A673 (cell line): ENCODE data around the gene COL13A1. TPM values are rescaled to one million over a fixed set of nuclear protein-coding genes. Genes with fewer than 3 reads are reported as not detected.

ENCODE experiments used
- BruUV-seq: library from RNA; stranded (reverse); fragments of 400-500 nt; replicated peaks from 2 replicates; lab custom pipeline; 2021; lab: Mats Ljungman, UMichigan
- CTCF ChIA-PET: fragments of 300-600 bp; sonication (Branson Sonifier 250); formaldehyde crosslinking; loops from one replicate; lab custom pipeline; 2022; ENCODE audit warnings: antibody characterized with exemption; lab: Charles Lee
- POLR2A ChIA-PET: fragments of 300-600 bp; sonication (Branson Sonifier 250); formaldehyde crosslinking; loops from one replicate; lab custom pipeline; 2022; ENCODE audit warnings: antibody characterized with exemption; ENCODE audit not compliant: low non-redundant PET; lab: Charles Lee
- DNase-seq: peaks from one replicate; pipeline ENCODE4 v3.0.0-alpha.2; 2015; ENCODE audit warnings: low spot score
- H3K27ac ChIP-seq: fragments of 200-600 bp; sonication (generic); 2 replicates; pipeline ENCODE4 v1.5.1; 2016; ENCODE audit warnings: mixed run types, low read depth, mild to moderate bottlenecking, mixed read lengths, antibody characterized with exemption, low read length; ENCODE audit not compliant: poor library complexity, severe bottlenecking
- H3K27me3 ChIP-seq: fragments of 200-600 bp; sonication (generic); replicated peaks from 2 replicates; pipeline ENCODE4 v1.6.1; 2017; ENCODE audit warnings: mixed run types, low read depth, mild to moderate bottlenecking, mixed read lengths, antibody characterized with exemption, low read length; ENCODE audit not compliant: insufficient read depth, poor library complexity
- H3K36me3 ChIP-seq: fragments of 200-600 bp; sonication (generic); 2 replicates; pipeline ENCODE4 v1.6.1; 2016; ENCODE audit warnings: mixed run types, mild to moderate bottlenecking, mixed read lengths, antibody characterized with exemption, low read length; ENCODE audit not compliant: insufficient read depth, poor library complexity, severe bottlenecking
- H3K4me1 ChIP-seq: fragments of 200-600 bp; sonication (generic); 2 replicates; pipeline ENCODE4 v1.6.1; 2017; ENCODE audit warnings: mixed run types, mild to moderate bottlenecking, mixed read lengths, antibody characterized with exemption, low read length; ENCODE audit not compliant: insufficient read depth, poor library complexity, severe bottlenecking
- H3K4me3 ChIP-seq: fragments of 200-600 bp; sonication (generic); 2 replicates; pipeline ENCODE4 v1.5.1; 2016; ENCODE audit warnings: low read depth, mixed run types, mild to moderate bottlenecking, mixed read lengths, low read length; ENCODE audit not compliant: poor library complexity, severe bottlenecking
- H3K9me3 ChIP-seq: fragments of 200-600 bp; sonication (generic); 2 replicates; pipeline ENCODE4 v1.6.1; 2016; ENCODE audit warnings: mixed run types, low read depth, mild to moderate bottlenecking, mixed read lengths, antibody characterized with exemption, low read length; ENCODE audit not compliant: poor library complexity, severe bottlenecking
- EZH2 ChIP-seq: fragments of 200-600 bp; sonication (generic); IDR thresholded peaks from 2 replicates; pipeline ENCODE4 v1.6.1; 2017; ENCODE audit warnings: borderline replicate concordance, low read depth, mild to moderate bottlenecking, mixed read lengths, antibody characterized with exemption, low read length; ENCODE audit not compliant: poor library complexity, severe bottlenecking
- intact Hi-C: fragments of 100-400 bp; cut with micrococcal nuclease; formaldehyde crosslinking; loops from one replicate; pipeline ENCODE4 v1.10.0; 2022; ENCODE audit not compliant: unreplicated experiment
- total RNA-seq: library from RNA; stranded (reverse); gene quantifications from 2 replicates; pipeline ENCODE4 v1.2.3, GENCODE V29; 2021
- TF ChIP-seq, protein P1 (sequence below): fragments of 300-800, 200-600 bp; sonication (generic); conservative IDR thresholded peaks from 2 replicates; pipeline ENCODE4 v1.5.1; 2017; ENCODE audit warnings: low read depth, mild to moderate bottlenecking, antibody characterized with exemption, low read length, moderate library complexity, mixed read lengths

Gene COL13A1
- total RNA-seq, 1 experiment from 2014 or later: 2.0 TPM

DNA sequence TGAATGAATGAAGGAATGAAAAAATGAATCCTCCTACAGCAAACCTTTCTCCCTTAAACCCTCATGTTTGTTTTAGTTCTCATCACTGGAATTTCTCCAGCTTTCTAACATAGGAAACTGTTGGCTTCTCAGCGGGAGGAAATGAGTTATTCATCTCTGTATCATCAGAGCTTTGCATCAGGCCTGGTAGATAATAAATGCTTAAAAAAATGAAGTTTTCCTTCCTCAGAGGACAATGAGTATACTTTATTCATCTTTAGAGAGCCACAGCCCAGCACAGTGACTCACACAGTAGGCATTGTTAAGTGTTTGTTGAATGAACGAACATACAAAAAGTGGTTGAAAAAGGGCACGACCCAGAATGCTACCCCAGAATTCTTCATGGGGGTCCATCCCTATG lies 62.6 kb downstream of the COL13A1 start:
- ChIA-PET CTCF (interaction anchor here (1.2 kb wide), 1 partner anchor 51 kb away, joined by 4 read pairs; no protein-coding TSS in a partner anchor), POLR2A (no interaction called here)
- TF ChIP-seq, protein P1, sequence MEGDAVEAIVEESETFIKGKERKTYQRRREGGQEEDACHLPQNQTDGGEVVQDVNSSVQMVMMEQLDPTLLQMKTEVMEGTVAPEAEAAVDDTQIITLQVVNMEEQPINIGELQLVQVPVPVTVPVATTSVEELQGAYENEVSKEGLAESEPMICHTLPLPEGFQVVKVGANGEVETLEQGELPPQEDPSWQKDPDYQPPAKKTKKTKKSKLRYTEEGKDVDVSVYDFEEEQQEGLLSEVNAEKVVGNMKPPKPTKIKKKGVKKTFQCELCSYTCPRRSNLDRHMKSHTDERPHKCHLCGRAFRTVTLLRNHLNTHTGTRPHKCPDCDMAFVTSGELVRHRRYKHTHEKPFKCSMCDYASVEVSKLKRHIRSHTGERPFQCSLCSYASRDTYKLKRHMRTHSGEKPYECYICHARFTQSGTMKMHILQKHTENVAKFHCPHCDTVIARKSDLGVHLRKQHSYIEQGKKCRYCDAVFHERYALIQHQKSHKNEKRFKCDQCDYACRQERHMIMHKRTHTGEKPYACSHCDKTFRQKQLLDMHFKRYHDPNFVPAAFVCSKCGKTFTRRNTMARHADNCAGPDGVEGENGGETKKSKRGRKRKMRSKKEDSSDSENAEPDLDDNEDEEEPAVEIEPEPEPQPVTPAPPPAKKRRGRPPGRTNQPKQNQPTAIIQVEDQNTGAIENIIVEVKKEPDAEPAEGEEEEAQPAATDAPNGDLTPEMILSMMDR: no peak
- no peak for TF ChIP-seq EZH2
- Histone ChIP-seq H3K4me1 (peaks cover 10% of the 10 kb centered on the region), H3K27ac (no peak overlapping the region), H3K9me3 (no peaks in the 10 kb centered on the region), H3K27me3 (no peaks in the 10 kb centered on the region), H3K36me3 (no peaks in the 10 kb centered on the region), H3K4me3 (no peak overlapping the region)
- BruUV-seq: no TSS peak
- intact Hi-C loops: no loop called here
- peak; percentile 88 for DNase-seq

DNA sequence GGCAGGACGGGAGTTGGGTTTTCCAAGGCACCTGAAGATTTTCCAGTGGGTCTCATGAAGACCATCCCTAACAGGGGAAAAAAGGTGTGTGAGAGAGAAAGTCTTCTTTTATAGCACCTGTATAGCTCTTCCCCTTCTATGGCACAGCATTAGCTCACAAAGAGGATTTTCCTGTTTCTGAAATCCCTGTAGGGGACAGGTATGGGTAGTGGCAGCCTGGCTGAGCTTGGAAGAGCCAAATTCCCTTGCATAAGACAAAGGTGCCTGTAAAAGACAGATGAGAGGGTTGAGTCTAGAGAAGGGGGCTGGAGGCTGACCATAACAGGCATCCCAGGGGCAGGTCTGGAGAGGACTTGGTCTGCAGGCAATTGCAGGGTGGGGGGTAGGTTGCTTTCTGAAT lies 63.7 kb downstream of the COL13A1 start:
- POLR2A ChIA-PET: no interaction called here
- no peak overlapping the region for H3K4me3 ChIP-seq
- TF ChIP-seq, protein P1: no peak
- TF ChIP-seq EZH2: no peak
- CTCF ChIA-PET: no interaction called here
- no TSS peak for BruUV-seq
- intact Hi-C loops: no loop called here
- no peaks in the 10 kb centered on the region for H3K9me3 ChIP-seq
- H3K4me1 ChIP-seq: peaks cover 10% of the 10 kb centered on the region
- no peak for DNase-seq
- H3K36me3 ChIP-seq: no peaks in the 10 kb centered on the region
- no peak overlapping the region for H3K27ac ChIP-seq
- no peaks in the 10 kb centered on the region for H3K27me3 ChIP-seq

DNA sequence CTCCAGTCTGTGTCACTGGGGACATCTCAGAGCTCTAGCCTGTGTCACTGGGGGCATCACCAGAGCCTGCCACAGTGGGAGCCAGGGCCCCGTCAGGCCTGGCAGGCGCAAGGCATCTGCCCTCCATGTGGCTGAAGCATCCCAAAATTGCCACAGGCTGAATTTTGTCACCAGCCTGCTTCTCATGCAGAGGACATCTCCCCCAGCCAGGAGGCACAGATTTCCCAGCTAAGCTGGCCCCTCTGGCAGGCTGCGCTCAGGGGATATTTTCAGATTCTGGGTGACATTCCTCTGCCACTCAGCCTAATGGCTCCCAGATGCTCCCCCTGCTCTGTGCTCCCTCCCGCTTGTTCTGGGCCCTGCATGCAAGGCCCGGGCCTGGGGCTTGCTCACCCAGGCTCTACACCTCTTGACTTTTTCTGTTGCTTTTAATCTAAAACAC lies 64.6 kb downstream of the COL13A1 start:
- ChIA-PET CTCF (no interaction called here), POLR2A (no interaction called here)
- no peak overlapping the region for H3K27ac ChIP-seq
- BruUV-seq: no TSS peak
- H3K27me3 ChIP-seq: no peaks in the 10 kb centered on the region
- intact Hi-C loops: no loop called here
- H3K4me3 ChIP-seq: no peak overlapping the region
- peaks cover 10% of the 10 kb centered on the region for H3K4me1 ChIP-seq
- H3K9me3 ChIP-seq: no peaks in the 10 kb centered on the region
- no peak for DNase-seq
- TF ChIP-seq, protein P1: no peak
- TF ChIP-seq EZH2: no peak
- no peaks in the 10 kb centered on the region for H3K36me3 ChIP-seq
